BLaER1 (cell line): ENCODE measurements around the gene SPRR5.

ENCODE experiments used
- H3K27ac ChIP-seq: shearing (Covaris generic); formaldehyde crosslinking; 2 replicates; pipeline ENCODE4 v1.8.1; 2022
- H3K27me3 ChIP-seq: shearing (Covaris generic); formaldehyde crosslinking; 2 replicates; pipeline ENCODE4 v1.8.1; 2022
- H3K36me3 ChIP-seq: shearing (Covaris generic); formaldehyde crosslinking; 2 replicates; pipeline ENCODE4 v1.8.1; 2022
- H3K4me1 ChIP-seq: shearing (Covaris generic); formaldehyde crosslinking; 2 replicates; pipeline ENCODE4 v1.8.1; 2022
- H3K4me2 ChIP-seq: shearing (Covaris generic); formaldehyde crosslinking; 2 replicates; pipeline ENCODE4 v1.8.1; 2022
- H3K4me3 ChIP-seq: shearing (Covaris generic); formaldehyde crosslinking; 2 replicates; pipeline ENCODE4 v1.8.1; 2022
- H3K9ac ChIP-seq: shearing (Covaris generic); formaldehyde crosslinking; 2 replicates; pipeline ENCODE4 v1.8.1; 2022
- H3K9me3 ChIP-seq: shearing (Covaris generic); formaldehyde crosslinking; 2 replicates; pipeline ENCODE4 v1.8.1; 2022
- H4K20me1 ChIP-seq: shearing (Covaris generic); formaldehyde crosslinking; 2 replicates; pipeline ENCODE4 v1.8.1; 2022
- Cebpa-rat ChIP-seq: shearing (Covaris generic); IDR thresholded peaks from 2 replicates; pipeline ENCODE4 v1.8.1; 2022

SPRR5 gene

DNA sequence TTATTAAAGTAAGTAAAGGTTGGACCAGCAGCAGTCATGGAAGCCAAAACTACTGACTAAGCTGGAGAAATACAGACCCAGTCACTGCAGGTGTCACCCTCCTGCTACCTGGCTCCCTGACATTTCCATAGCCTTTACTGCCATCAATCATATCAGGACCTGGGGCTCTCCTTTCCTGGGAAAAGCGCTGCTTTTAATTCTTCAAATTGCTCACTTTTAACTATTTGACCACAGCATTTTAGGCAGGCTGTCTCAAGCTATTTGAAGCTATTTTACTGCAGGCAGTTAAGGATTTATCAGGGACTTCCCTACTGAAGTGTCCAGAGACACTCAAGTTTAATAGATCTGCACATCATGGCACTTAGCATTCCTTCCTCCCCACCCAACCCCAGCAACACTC, 34.5 kb upstream of the SPRR5 start:
- no peak for TF ChIP-seq Cebpa-rat
- Histone ChIP-seq H3K27me3 (no peaks in the 10 kb centered on the region), H3K4me2 (no peak overlapping the region), H3K4me3 (no peak overlapping the region), H4K20me1 (no peaks in the 10 kb centered on the region), H3K27ac (no peak overlapping the region), H3K9me3 (peaks cover 7% of the 10 kb centered on the region; the same call in 1 of the 2 replicates), H3K4me1 (no peaks in the 10 kb centered on the region), H3K9ac (no peak overlapping the region), H3K36me3 (no peaks in the 10 kb centered on the region)

DNA sequence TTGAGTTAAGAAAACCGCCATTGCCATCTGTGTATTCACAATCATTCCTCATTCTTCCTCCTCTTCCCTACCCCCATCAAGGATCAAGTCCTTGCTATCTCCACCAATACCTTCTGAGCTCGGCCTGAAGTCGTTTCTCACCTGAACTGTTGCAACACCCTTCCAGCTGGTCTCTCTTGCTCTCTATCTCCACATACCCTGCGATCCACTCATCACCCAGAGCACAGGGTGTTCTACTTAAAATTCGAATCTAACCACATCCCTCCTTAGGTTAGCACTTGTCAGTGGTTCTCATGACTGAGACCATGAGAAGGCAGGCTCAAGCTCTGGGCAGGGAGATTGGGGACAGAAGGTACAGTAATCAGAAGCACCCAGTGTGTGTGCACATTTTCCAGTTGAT, 34.1 kb upstream of the SPRR5 start:
- Histone ChIP-seq H3K4me1 (no peaks in the 10 kb centered on the region), H3K4me3 (no peak overlapping the region), H3K27me3 (no peaks in the 10 kb centered on the region), H3K27ac (no peak overlapping the region), H4K20me1 (no peaks in the 10 kb centered on the region), H3K9me3 (peaks cover 7% of the 10 kb centered on the region; the same call in 1 of the 2 replicates), H3K36me3 (no peaks in the 10 kb centered on the region), H3K4me2 (no peak overlapping the region), H3K9ac (no peak overlapping the region)
- no peak for TF ChIP-seq Cebpa-rat

DNA sequence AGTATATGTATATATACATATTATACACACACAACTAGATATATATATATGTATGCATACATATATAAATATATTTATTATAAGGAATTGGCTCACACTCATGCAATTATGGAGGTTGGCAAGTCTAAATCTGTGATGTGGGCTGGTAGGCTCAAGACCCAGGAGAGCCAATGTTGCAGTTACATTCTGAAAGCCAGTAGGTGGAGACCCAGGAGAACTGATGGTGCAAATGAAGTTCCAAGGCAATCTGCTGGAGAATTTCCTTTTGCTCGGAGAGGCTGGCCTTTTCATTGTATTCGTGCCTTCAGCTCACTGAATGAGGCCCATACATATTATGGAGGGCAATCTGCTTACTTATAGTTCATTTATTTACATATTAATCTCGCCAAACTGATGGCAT, 29.2 kb upstream of the SPRR5 start:
- Histone ChIP-seq H3K4me1 (no peaks in the 10 kb centered on the region), H3K4me2 (no peak overlapping the region), H3K27me3 (no peaks in the 10 kb centered on the region), H4K20me1 (no peaks in the 10 kb centered on the region), H3K9ac (no peak overlapping the region), H3K27ac (no peak overlapping the region), H3K36me3 (no peaks in the 10 kb centered on the region), H3K4me3 (no peak overlapping the region), H3K9me3 (peaks cover 3% of the 10 kb centered on the region; the same call in 1 of the 2 replicates)
- no peak for TF ChIP-seq Cebpa-rat

DNA sequence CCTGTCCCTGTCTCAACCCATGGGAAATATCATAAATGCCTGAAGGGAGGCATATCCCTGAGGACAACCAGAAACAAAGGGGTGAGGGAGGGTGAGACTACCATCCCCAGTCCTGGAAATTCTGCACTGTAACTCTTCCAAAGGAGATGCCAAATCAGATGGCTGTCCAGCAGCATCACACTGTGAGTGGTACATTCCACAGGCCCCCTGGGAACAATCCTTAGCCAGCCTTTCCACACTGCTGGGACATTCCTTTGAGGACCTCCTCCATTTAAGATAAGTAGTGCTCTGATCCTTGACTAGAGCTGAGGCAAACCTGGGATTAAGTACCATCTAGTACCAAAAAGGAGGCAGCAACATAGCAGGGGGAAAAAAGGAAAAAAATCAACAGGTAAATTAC, 27.9 kb upstream of the SPRR5 start:
- Histone ChIP-seq H3K4me1 (no peaks in the 10 kb centered on the region), H3K36me3 (no peaks in the 10 kb centered on the region), H3K4me2 (no peak overlapping the region), H3K27ac (no peak overlapping the region), H4K20me1 (no peaks in the 10 kb centered on the region), H3K9ac (no peak overlapping the region), H3K4me3 (no peak overlapping the region), H3K27me3 (no peaks in the 10 kb centered on the region), H3K9me3 (peaks cover 3% of the 10 kb centered on the region; the same call in 1 of the 2 replicates)
- TF ChIP-seq Cebpa-rat, result no peak

DNA sequence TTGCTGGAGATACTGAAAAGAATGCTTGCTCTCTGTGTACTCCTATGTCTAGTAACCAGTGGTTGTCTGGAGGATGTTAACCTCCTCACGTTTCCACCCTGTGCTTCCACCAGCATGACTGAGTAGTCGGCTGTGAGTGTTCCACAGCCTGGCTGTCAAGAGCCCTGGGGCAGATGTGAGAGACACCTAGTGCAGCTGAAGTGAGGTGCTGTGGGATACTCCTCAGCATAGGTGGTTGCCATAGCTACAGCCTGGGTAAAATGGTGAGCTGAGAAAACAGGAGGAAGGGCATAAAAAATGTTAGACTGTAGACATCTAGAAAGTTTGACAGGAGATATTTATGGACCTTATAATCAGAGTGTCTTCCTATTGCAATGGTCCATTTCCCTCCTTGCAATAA, 22.8 kb upstream of the SPRR5 start:
- Histone ChIP-seq H3K9ac (no peak overlapping the region), H3K4me1 (no peaks in the 10 kb centered on the region), H3K4me3 (no peak overlapping the region), H3K36me3 (no peaks in the 10 kb centered on the region), H3K27ac (no peak overlapping the region), H3K27me3 (no peaks in the 10 kb centered on the region), H4K20me1 (no peaks in the 10 kb centered on the region), H3K4me2 (no peak overlapping the region), H3K9me3 (no peaks in the 10 kb centered on the region)
- no peak for TF ChIP-seq Cebpa-rat

DNA sequence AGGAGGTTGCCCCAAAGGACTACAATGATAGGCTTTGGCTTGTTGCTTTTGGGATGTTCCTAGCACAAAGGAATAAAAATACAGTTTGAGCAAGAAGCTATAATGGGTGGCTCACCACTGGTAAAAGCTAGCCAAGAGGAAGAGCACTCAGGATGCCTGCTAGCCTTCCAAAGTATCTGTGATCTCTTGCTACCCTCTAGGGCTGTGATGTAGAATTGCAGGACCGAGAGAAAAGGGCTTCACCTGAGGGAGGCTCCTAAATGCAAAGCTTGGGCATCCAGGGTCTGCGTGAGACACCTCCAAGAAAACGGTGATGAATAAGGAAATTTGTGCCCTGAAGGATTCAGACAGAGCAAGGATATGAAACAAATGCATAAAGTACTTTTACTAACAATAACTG, 20.9 kb upstream of the SPRR5 start:
- Histone ChIP-seq H3K4me1 (no peaks in the 10 kb centered on the region), H4K20me1 (no peaks in the 10 kb centered on the region), H3K36me3 (no peaks in the 10 kb centered on the region), H3K4me2 (no peak overlapping the region), H3K27ac (no peak overlapping the region), H3K27me3 (no peaks in the 10 kb centered on the region), H3K4me3 (no peak overlapping the region), H3K9me3 (no peaks in the 10 kb centered on the region), H3K9ac (no peak overlapping the region)
- no peak for TF ChIP-seq Cebpa-rat

DNA sequence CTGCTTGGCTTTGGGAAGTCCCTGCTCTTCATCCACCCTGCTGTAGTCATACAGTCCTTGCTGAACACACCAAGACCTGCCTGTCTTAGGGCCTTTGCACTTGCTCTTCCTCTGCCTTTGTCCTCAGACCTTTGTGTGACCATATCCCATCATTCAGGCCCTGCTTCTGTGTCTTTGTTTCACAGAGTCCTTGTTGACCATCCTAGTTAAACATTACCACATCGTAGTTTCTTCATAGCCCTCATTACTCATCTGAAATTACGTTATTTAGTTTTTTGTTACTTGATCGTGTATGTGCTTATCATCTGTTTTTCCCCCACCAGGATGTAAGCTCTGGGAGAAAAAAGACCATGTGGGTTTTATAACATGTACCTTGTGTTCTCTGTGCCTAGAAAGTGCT, 18.3 kb upstream of the SPRR5 start:
- H3K4me2 ChIP-seq, result no peak overlapping the region

DNA sequence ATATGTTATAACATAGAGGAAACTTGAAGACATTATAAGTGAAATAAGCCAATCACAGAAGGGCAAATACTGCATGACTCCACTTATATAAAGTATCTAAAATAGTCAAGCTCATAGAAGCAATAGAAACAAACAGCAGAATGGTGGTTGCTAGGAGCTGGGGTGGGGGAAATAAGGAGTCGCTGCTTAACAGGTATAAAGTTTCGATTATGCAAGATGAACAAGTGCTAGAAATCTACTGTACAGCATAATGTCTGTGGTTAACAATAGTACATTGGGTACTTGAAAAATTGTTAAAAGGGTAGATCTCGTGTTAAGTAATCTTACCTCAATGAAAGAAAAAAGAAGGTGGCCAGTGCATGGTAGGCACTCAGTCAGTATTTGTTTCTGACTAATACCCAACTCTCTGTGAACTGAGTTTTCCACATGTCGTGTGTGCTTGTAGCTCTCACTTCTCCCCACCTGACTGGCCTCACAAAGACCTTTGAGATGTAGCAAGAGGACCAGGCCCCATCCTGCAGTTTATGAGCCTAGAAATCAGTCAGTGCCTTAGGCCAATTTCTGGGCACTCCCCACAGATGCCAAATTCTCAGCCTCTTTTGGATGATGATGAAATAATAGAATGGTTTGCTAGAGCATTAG, 14.7 kb upstream of the SPRR5 start:
- H3K9ac ChIP-seq, result no peak overlapping the region
- H3K27ac ChIP-seq, result no peak overlapping the region
- no peaks in the 10 kb centered on the region for H4K20me1 ChIP-seq
- H3K36me3 ChIP-seq, result no peaks in the 10 kb centered on the region
- no peak for TF ChIP-seq Cebpa-rat
- no peak overlapping the region for H3K4me2 ChIP-seq
- H3K9me3 ChIP-seq, result no peaks in the 10 kb centered on the region
- no peaks in the 10 kb centered on the region for H3K27me3 ChIP-seq
- no peak overlapping the region for H3K4me3 ChIP-seq
- no peaks in the 10 kb centered on the region for H3K4me1 ChIP-seq

More for the DNA sequence above, 18.3 kb upstream of the SPRR5 start:
- no peak overlapping the region for H3K27ac ChIP-seq
- no peaks in the 10 kb centered on the region for H4K20me1 ChIP-seq
- H3K36me3 ChIP-seq, result no peaks in the 10 kb centered on the region
- no peak overlapping the region for H3K9ac ChIP-seq
- no peaks in the 10 kb centered on the region for H3K9me3 ChIP-seq
- no peaks in the 10 kb centered on the region for H3K4me1 ChIP-seq
- no peak for TF ChIP-seq Cebpa-rat
- H3K4me3 ChIP-seq, result no peak overlapping the region
- H3K27me3 ChIP-seq, result no peaks in the 10 kb centered on the region

DNA sequence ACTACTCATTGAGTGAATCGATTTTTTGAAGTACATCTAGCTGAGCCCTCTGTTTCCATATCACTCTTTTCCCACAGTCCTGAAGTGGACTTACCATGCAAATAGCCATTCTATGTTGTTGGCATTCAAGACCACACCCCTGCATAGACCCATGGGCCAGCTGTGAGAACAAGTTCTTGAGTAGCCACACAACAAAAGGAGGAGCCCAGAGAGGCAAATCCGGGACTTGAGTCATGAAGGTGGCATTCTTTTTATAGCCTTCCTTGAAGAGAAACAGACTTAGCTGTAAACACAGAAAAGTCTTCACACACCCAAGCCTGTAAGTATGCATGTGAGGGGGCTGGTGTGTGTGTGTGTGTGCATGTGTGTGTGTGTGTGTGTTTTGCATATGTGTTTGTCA, 13.8 kb upstream of the SPRR5 start:
- no peak overlapping the region for H3K9ac ChIP-seq
- H3K27me3 ChIP-seq, result no peaks in the 10 kb centered on the region
- no peaks in the 10 kb centered on the region for H3K9me3 ChIP-seq
- no peaks in the 10 kb centered on the region for H4K20me1 ChIP-seq
- TF ChIP-seq Cebpa-rat, result no peak
- no peaks in the 10 kb centered on the region for H3K36me3 ChIP-seq
- H3K4me1 ChIP-seq, result no peaks in the 10 kb centered on the region
- no peak overlapping the region for H3K27ac ChIP-seq
- no peak overlapping the region for H3K4me2 ChIP-seq
- no peak overlapping the region for H3K4me3 ChIP-seq

DNA sequence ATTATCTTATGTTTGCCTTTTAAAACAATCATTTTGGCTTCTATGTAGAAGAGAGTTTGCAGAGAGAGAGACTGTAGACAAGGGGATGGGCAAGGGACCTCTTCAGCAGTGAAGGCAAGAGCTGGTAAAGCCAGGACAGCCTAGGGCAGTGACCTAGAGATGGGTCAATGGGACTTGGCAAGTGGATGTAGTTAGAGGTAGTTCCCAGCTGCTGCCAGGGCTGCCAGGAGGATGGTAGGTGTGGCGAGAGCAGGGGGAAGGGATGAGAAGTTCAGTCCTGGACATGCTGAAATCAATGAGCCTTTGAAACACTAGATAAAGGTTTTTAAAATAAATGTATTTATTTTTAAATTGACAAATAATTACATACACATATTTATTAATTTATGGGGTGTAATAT, 6.4 kb upstream of the SPRR5 start:
- Histone ChIP-seq H3K9me3 (no peaks in the 10 kb centered on the region), H4K20me1 (no peaks in the 10 kb centered on the region), H3K9ac (no peak overlapping the region), H3K27ac (no peak overlapping the region), H3K27me3 (no peaks in the 10 kb centered on the region), H3K4me2 (no peak overlapping the region), H3K4me1 (no peaks in the 10 kb centered on the region), H3K36me3 (no peaks in the 10 kb centered on the region), H3K4me3 (no peak overlapping the region)
- TF ChIP-seq Cebpa-rat, result no peak
